ENCODE data around the gene ANK3.

Gene ANK3

DNA sequence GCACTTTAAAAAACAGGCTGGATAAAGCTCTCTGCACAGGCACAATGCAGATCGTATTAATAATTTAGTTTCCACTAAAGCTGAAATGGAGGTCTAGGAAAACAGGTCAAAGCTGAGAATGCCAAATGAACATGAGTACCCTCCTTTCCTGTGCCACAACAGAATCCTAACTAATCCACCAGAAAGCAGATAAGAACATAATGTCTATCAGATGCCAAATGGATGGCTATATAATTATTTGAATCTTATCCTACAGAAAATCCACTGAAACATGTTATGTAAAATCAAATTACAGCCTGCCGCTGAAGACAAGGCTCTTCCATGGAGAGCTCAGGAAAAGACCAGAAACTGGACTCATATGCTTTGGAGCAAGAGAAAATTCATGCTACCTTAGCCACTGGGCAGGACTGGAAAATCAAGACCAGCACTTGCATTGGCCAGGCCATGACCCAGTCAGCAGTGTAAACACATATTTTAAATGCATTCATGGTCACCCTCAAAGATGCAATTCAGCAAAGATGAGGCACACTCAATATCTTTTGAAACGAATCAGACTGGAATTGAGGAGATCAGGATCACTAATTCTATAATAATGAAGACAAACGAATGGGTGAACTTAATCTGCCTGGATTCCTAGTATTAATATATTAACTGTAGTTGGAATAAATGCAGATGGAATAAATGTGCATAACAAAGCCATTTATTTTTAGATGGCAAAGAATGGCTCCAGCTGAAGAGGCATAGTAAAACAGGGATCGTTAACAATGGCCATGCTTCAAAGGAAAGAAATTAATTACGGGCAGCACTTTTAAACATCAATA is 13.2 kb downstream of the ANK3 start:
- DNase-seq = no peak

DNA sequence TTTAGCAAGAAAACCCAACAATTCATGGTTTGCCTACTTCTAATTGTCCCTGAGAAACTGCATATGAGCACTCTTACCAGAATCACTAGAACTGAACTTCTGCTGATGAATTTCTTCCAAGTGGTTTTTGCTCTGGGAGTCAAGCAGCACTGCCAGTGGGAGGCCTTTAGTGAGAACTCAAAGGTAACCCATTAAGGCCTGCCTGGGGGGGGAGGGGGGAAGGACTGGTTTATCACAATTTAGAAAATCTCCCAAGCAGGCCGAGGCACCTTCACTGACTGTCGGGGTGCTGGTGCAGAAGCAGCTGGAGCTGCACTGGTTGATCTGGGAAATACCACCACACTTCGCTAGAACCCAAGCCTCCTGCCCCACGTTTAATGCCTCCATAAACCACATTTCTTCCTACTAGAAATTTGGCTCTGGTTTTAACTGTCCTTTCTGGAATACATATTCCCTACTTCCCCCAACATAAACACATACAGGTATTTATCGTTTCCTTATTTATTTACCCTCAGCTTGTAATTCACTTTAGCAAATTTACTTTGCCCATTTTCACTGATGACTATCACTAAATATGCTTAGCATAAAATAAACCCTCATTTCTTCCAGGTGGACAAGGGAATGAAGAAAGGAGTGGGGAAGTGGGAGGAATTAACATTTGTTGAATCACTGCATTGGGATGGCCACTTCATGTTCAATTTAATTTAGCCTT is 14.2 kb downstream of the ANK3 start:
- no peak for DNase-seq

DNA sequence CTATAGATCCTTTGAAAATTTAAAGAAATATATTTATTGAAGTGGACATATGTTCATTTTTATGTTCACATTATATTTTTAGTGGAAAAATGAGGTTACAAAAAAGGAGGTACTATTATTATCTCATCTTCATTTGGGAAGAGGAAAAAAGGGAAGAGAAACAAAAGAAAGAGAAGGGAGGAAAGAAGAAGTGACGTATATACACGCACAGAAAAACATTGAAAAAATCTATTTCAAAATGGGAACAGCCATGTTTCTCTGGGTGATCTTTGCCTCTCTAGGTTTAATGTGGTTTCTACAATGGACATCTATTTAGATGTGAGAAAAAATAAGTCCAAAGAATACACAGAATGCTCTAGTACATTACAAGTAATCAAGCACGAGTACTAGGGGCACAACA is 14.8 kb downstream of the ANK3 start:
- no peak for DNase-seq

DNA sequence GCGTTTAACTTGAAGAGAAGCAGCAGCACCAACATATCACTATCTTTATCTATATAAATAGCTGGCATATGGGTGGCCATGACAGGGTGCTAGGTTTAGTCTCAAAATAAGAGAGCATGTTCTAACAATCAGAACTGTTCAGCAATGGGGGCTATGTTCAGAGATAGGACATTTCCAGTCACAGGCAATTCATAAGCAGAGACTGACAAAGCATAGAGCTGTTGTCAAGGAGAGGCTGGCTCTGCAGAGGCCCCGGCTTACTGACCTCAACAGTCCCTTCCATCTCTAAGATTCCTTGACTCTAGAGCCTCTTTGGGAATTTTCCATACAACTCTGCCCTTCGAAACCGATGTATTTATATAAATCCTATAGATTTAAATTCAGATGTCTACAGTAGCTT is 17.2 kb downstream of the ANK3 start:
- DNase-seq = no peak

DNA sequence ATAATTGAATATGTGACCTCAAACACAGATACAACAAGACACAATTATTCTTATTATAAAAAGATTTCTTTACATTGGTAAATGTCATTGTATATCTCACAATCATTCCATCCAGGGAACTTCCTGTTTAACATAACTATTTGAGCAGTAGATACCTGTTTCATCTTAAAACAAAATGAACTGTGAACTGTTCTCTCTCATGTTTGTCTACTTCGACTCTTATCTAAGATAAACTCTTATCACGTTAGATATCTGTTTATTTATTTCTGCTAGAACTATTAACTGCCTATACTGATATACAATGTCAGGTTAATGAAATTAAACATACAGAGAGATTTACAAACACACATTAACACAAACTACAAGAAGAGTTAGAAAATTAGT is 20.1 kb downstream of the ANK3 start:
- no peak for DNase-seq

DNA sequence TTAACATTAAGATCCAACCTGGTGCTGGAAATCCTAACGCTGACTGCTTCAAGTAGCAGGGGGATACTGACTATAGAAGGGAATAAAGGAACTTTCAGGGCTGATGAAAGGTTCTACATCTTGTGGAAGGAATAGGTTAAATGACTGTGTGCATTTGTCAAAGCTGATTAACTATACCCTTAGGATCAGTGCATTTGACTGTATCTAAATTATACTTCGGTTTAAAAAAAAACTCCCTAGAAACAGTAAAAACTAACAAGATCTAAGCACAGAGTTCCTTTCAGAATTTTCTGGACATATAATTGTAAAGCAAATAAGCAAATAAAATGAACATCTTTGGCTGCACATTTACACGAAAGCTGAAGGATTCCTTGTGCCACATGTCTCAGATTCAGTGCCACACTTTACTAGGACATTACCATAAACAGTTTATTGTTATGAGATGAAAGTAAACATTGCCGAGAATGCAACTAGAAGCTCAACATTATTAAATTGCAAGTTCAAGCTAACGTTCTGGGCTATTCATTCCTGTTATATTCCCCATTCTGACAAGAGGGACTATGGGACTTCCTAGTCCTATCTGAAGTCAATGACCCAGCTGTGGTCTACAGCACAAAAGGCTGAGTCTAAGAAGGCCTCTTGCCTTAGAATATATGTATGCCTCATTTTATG is 20.7 kb downstream of the ANK3 start:
- DNase-seq = no peak

DNA sequence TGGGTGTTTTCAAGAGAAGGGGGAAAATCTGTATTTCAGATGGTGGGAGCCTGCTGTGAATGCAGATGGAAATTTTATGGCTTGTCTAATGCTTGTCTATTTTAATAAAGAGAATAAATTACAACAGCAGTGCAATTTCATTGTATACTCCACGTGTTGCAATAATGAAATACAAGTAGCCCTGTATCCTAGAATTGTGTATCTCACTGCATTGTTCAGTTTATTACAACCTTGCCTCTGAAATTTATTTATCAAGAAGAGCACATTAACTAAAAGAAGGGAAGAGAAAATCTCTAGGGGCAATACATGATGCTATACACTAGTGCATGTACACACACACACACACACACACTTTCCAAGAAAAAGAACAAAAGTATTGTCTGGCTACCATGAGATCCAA is 21.8 kb downstream of the ANK3 start:
- DNase-seq = no peak

DNA sequence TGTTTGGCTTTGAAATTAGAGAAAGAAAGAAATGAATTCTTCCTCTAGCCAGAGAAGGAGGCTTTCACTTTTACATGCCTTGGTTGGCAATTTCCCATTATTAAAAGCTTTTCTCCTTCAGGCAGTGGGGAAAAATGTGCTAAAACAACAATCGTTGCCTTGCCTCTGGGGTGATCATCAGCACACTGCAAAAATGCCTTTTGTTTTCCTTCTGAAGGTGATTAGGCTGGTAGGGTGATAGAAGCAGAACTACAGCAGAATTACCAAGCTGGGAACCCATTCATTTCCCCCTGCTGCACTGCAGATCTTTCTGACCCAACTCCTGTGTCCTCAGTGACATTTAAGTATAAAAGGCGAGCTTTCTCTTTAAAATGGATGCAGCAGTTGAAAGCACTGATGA is 22.2 kb downstream of the ANK3 start:
- no peak for DNase-seq

DNA sequence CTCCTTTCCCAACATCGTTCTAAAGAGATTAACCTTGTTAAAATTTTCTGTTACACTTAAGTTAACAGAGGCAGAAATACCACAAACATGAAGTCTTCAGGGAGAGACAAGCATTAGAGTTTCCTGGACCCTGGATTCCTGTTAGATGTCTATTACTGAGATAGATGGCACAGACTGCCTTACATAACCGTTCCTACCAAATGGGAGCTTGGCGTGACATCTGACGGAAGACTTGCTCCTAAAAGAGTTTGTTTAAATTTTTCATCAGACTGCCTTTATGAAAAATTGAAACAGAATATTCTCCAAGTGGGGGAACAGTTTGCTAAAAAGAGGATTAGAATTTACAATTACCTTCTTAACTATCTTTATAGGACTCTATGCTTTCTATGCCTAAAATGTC is 22.7 kb downstream of the ANK3 start:
- DNase-seq = no peak

DNA sequence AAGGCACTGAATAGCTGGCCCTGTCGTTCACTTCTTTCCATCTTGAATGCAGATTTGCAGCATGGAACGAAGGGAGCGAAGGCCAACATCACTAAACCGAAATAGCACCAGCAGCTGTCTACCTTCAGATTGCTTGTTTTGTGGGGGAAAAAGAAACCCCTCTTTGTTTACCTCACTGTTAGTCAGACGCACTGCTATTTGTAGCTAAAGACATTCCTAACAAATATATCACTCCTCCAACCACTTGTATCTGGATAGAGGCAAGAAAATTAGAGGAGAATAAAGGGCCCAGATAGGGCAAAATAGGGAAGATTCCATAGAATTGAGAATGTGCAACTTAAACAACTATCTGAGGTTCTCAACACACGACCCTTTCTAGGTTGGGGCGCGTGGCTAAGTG is 26.5 kb downstream of the ANK3 start:
- no peak for DNase-seq

DNA sequence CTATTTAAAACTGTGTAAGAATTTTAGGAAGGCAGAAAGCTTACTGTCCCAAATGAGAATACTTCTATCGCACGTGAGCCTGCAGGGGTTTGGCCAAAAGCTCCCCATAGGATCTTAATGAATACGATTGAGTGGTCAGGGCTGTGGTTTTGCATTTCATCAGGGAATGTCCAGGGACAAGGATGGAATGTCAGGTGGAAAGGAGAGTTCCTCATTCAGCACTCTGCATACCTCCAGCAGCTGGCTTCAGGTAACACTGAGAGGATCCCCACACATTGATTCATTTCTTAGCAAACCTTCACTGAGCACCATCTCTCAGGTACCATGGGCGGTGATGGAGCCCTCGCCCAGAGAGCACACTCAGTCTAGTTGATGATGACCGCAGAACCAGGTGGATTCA is 27.2 kb downstream of the ANK3 start:
- no peak for DNase-seq

DNA sequence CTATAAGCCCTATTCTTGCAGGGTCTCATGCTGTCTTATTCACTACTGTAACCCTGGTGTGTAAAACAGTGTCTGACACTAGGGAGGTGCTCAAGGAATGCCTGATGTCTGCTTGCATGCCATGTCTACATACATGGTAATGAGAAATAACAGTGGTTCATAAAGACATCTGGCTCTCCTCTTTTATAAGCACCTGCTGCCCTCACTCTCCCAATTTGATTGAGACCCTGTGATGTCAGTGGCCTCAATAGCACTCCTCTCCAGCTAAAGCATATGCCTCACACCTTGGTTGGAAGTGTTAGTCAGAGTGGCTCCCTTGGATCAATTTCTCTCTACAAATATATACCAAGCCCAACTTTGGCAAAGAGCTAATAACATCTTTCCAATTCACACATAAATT is 30.6 kb downstream of the ANK3 start:
- no peak for DNase-seq

DNA sequence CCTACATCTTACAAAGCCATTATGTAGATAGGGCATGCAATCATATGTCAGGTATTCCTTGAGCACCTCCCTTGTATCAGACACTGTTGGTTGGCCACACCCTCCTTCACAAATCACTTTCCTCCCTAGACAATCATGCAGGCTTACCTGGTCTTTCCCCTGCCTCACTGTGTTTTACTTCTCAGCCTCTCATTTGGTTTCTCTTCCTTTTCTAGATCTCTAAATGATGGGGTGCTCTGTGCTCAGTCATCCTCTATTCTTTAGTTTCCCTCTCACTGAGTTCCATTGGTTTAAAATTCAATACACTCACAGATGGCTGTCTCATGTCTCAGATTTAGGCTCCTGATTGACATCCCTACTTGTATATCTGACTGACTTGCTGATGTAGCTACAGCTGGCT is 31.4 kb downstream of the ANK3 start:
- no peak for DNase-seq

DNA sequence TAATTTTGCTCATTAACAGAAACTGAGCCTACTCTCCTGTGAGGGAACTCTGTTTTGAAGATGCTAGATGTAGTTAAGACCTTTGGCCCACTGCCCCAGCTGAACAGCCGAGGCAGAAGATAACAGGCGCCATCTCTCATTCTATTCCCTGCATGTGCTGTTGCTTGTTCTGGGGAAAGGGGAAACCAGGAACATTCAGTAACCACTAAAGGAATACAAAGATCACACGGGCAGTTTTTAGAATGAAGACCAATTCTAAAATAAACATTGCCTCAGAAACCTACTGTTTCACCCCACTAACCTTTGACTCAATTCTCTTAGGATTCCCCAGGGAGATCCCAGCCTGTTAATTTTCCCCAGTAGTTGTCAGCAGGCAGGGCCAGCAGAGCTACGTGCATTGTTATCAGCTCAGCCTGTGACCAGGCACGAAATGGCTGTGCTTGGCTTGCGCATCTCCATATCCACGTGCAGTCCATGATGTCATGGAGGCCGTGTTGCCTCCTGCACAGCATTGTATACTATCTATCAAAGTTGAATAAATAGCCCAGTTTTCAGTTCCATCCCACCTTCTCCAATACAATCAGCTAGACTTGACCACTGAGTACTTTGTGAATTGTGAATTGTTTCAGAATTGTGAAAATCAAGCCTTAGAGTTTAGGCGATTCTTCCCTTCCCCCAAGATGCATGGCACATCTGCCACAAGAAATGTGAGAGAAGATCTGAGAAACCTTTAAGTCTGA is 36.0 kb downstream of the ANK3 start:
- DNase-seq = no peak

DNA sequence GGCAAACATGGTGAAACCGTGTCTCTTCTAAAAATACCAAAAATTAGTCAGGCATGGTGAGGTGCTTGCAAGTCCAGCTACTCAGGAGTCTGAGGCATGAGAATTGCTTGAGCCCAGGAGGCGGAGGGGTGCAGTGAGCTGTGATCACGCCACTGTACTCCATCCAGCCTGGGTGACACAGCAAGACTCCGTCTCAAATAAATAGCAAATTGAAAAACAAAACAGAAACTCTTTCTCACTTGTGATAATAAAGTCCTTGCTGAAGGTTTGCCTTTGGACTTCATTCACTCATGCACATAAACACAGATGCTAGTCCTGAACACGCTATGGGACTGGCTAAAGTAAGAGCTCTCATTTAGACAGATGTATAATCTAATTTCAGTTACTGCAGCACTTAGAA is 37.6 kb downstream of the ANK3 start:
- DNase-seq = no peak

DNA sequence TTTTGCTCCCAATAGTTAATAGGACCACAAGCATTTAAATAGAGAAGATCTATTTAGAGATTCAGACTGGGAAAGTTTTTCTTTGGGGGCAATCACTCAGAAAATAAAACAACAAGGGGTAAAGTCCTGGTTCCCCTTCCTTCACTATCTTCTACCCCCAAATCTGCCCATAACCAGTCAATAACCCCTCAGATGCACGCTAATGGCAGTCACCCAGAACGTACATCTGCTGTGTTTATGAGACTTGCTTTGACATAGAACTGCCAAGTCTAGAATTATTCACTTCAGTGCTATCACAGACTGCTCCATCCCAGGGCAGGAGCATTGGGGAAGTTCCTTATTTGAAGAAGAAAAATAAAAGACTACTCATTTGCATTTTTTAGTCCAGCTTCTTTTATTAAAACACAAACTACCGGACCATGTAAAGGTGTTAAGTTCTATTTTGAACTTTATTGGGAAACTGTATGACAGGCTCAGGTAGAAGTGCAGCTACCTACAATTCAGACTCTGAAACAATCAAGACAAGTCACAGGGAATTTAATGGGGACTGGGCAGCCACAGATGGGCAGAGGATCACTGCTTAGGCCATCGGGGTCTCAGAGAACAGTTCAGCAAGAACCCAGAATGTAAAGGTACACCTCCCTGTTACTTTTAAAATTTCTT is 38.4 kb downstream of the ANK3 start:
- no peak for DNase-seq

DNA sequence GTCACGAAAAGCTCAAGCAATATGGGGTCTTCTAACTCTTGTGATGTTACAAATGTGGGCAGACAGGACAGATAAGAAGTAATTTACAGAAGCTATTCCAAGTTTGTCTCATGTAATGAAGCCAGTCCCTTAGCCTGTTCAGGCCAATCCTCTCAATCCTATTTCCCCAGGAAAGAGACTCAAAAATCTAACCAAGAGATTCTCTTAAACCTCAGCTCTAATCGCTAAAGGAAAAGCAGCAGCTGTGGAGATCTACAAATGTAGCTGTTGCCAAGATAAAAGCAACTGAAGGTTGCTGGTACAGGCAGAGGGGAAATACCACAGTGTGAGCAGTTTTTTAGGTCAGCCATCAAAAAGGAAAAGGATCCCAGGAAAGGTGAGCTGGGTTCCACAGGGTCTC is 39.3 kb downstream of the ANK3 start:
- no peak for DNase-seq

DNA sequence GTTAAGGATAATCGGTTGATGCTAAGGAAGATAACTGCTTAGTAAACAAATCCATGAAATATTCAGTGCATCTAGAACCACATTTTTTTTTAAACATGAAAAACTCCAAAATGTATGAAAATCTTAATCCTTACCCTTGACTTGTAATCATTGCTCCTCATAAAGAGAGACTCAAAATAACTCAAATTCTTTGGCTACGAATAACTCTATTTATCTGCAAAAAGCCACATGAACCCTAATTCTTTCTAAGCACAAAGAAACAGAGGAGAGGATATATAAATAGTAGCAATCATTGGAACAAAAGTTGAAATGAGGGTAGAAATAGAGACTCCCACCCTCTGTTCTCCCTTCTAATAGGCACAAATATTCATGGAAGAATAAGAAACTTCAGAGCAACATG is 40.2 kb downstream of the ANK3 start:
- DNase-seq = no peak

DNA sequence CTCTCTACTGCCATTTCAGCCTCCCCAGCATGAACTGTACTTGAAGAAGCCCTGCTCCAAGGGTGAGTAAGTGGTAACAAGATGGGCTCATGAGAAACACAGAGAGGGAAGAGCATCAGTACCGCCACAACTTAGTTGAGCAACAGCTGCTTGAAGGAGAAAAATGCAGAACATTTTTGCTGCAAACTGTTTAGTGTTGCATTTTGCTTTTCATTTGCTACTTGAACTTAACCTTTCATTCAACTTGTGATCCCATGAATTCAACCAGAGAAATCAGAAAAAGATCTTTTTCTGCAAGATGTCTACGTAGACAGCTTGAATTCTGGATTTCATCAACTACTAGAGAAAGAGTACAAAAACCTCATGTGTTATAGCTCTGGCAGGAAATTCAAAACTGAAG is 40.7 kb downstream of the ANK3 start:
- DNase-seq = no peak

DNA sequence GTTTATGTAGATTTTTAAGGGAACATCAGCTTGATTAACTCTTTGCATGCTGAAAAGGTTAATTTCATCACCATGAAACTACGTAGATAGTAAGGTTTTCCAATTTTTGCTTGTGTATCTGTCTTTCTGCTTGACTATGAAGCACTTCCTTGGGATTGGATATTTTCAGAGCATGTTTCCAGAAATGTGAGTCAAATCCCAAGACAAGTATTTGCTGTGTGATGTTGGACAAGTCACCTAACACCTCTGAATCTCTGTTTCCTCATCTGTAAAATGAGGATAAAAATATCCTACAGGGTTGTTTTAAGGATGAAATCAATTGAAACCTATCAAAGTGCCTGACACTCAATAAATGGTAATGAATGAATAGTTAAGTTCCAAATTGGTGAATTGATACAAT is 42.4 kb downstream of the ANK3 start:
- no peak for DNase-seq

DNA sequence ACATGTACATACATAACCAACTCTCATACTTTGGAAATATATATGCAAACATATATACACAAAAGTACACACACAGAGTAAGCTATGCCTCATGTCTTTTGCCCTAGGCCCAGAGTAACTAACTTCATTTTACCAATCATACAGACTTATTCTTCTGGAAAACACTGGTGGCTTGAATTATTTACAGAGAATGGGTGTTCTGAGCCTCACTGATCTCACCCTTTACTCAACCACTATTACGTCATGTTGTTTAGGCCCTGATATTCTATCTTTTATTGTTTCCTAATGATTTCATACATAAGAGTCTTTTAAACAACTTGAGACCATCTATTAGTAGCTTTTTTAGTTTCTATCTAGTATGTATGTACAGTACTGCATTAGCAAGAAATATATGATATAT is 43.0 kb downstream of the ANK3 start:
- no peak for DNase-seq

DNA sequence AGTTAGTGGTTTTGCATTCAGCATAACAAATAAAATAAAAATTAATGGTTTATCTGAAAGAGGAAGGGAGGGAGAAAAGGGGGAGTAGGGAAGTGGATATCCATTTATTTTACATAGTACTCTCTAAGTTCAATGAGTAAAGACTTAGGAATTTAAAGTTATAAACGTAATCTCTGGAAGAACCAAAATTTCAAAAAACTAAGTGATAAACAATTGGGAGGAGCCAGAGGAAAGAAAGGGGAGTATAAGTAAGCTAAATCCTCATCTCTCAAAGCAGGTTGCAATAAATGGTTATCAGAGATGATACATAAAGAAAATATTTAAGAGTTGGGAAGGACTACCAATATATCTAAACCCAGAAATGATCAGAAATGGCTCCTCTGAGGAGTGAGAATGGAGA is 46.4 kb downstream of the ANK3 start:
- no peak for DNase-seq

DNA sequence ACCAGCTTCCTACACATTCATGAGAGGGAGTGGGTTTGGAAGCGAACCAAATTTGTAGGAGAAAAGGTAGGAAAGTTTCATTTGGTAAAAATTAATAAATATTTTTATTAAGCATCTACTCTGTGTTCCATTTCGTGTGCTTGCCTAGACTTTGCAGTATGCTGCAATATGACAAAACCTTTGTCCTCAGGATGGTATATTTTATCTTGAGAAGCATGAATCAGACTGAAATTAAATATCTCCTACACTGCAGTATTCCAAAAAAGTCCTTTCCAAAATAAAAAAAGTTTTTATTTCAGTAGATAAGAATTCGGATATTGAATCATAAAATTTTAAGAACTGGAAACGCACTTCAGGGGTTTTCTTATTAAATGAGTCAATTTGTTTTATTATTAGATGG is 47.7 kb downstream of the ANK3 start:
- DNase-seq = no peak
